Ishikawa (cell line): Measurements from ENCODE around the gene PARVB.
A peak's percentile ranks its signal among the peaks of the same experiment; 100 is the strongest.

Source experiments
- CEBPB ChIP-seq: IDR thresholded peaks from 2 replicates; pipeline ENCODE4 v1.6.1; 2012
- CREB1 ChIP-seq: IDR thresholded peaks from 2 replicates; pipeline ENCODE4 v1.6.1; 2012; ENCODE audit warnings: low read depth
- EGR1 ChIP-seq: IDR thresholded peaks from 2 replicates; pipeline ENCODE4 v1.6.1; 2012
- EP300 ChIP-seq: IDR thresholded peaks from 2 replicates; pipeline ENCODE4 v1.6.1; 2012; ENCODE audit warnings: borderline replicate concordance
- FOXM1 ChIP-seq: IDR thresholded peaks from 2 replicates; pipeline ENCODE4 v1.6.1; 2012; ENCODE audit warnings: low read depth, borderline replicate concordance
- MAX ChIP-seq: IDR thresholded peaks from 2 replicates; pipeline ENCODE4 v1.6.1; 2012
- NFIC ChIP-seq: IDR thresholded peaks from 2 replicates; pipeline ENCODE4 v1.6.1; 2012
- RAD21 ChIP-seq: IDR thresholded peaks from 2 replicates; pipeline ENCODE4 v1.6.1; 2012; ENCODE audit warnings: low read depth
- REST ChIP-seq: IDR thresholded peaks from 2 replicates; pipeline ENCODE4 v1.6.1; 2012; ENCODE audit warnings: low read depth, mild to moderate bottlenecking
- TAF1 ChIP-seq: IDR thresholded peaks from 2 replicates; pipeline ENCODE4 v1.6.1; 2012; ENCODE audit warnings: low read depth, mild to moderate bottlenecking
- TCF12 ChIP-seq: IDR thresholded peaks from 2 replicates; pipeline ENCODE4 v1.6.1; 2012; ENCODE audit warnings: low read depth
- TEAD4 ChIP-seq: IDR thresholded peaks from 2 replicates; pipeline ENCODE4 v1.6.1; 2012
- USF1 ChIP-seq: IDR thresholded peaks from 2 replicates; pipeline ENCODE4 v1.6.1; 2012
- YY1 ChIP-seq: IDR thresholded peaks from 2 replicates; pipeline ENCODE4 v1.6.1; 2012; ENCODE audit warnings: low read depth
- ZBTB7A ChIP-seq: IDR thresholded peaks from 2 replicates; pipeline ENCODE4 v1.6.1; 2012; ENCODE audit warnings: low read depth

PARVB gene

GRCh38 chr22:44129619-44129976 lies 105.5 kb downstream of the PARVB start:
- TF ChIP-seq NFIC (no peak), REST (peak; percentile 52; the same call in 1 of the 2 replicates), FOXM1 (no peak), CEBPB (no peak)

GRCh38 chr22:44130076-44130711 lies 106.1 kb downstream of the PARVB start:
- TF ChIP-seq FOXM1 (no peak), ZBTB7A (no peak), EGR1 (no peak), CREB1 (no peak), TEAD4 (no peak), CEBPB (no peak)

- TF ChIP-seq FOXM1 (no peak), CEBPB (no peak), REST (no peak), TCF12 (no peak), EGR1 (no peak), RAD21 (no peak), TEAD4 (no peak), USF1 (no peak), YY1 (no peak), TAF1 (no peak), EP300 (no peak), MAX (no peak), CREB1 (no peak), NFIC (no peak), ZBTB7A (no peak)
Measured at GRCh38 chr22:44131412-44131811, 107.3 kb downstream of the PARVB start.

- no peak for TF ChIP-seq MAX
- no peak for TF ChIP-seq EP300
- TF ChIP-seq TAF1 = no peak
- TF ChIP-seq RAD21 = no peak
- TF ChIP-seq YY1 = no peak
- TF ChIP-seq EGR1 = no peak
- TF ChIP-seq USF1 = no peak
- no peak for TF ChIP-seq REST
- TF ChIP-seq CREB1 = no peak
- no peak for TF ChIP-seq FOXM1
- TF ChIP-seq TEAD4 = no peak
- TF ChIP-seq CEBPB = no peak
- TF ChIP-seq TCF12 = no peak
- TF ChIP-seq ZBTB7A = no peak
- TF ChIP-seq NFIC = no peak
Measured at GRCh38 chr22:44131989-44132685, 108.0 kb downstream of the PARVB start.
